ENCODE measurements around the gene TSC2. TPM values are rescaled to one million over a fixed set of nuclear protein-coding genes. Genes with fewer than 3 reads are reported as not detected.
"Not testable (repeated sequence)": the region's sequence is repeated elsewhere in the genome, so short reads cannot be mapped to it uniquely, and the experiment has no call there.

Gene TSC2
- total RNA-seq, 3 donors from 2014 or later (not counting 1 experiment from before 2014, with no cell fraction given) = 135 to 197 (median 161) TPM

GRCh38 chr16:2114225-2114624, 66.4 kb downstream of the TSC2 start:
- H3K4me3 ChIP-seq (ENCODE audit: low read length); H3K9me3 Mint-ChIP-seq; H3K4me3 Mint-ChIP-seq; H3K27ac ChIP-seq (ENCODE audit: low read length); H3K9me3 ChIP-seq (ENCODE audit: control insufficient read depth, insufficient read depth, low read length); H3K4me1 ChIP-seq (ENCODE audit: control insufficient read depth, insufficient read depth, low read length); H3K27me3 Mint-ChIP-seq (ENCODE audit: low read depth in 2 of 2); ATAC-seq; DNase-seq; H3K27me3 ChIP-seq (ENCODE audit: control insufficient read depth, insufficient read depth, low read length); H3K36me3 Mint-ChIP-seq; H3K27ac Mint-ChIP-seq; H3K36me3 ChIP-seq (ENCODE audit: control insufficient read depth, insufficient read depth, low read length); H3K4me1 Mint-ChIP-seq; intact Hi-C loops (cut with micrococcal nuclease): not testable (repeated sequence)
- 95% methylated on average over 26 of the region's 26 CpGs for WGBS (ENCODE audit: insufficient coverage)

DNA sequence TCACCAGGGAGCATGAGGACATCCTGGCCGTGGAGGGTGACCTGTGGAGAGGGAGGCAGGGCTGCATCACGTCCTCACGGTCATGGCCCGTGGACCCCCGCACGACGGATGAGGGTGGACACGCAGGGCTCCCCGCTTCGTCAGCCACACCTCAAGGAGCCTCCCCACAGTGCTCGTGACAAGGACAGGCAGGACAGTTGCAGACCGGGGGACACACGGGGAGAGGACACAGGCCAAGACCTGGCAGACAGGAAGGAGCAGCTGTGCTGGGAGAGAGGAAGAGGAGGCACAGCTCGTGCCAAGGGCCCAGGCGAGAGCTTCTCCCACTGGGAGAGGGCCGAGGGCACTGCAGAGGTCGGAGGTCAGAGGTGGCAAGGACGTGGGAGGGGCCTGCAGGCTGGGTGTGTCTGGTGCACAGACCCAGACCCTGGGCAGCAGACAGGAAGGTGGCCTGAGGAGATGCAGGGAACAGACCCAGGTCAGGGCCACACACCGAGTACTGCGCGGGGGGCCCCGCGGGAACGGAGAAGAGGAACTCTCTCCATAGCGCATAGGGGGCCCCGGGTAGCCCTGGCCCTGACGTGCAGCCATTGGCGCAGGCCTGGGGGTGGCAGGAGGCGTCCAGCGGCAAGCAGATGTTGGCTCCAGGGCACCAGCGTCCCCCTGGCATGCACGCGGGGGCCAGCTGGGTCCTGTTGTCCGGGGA, 67.3 kb downstream of the TSC2 start:
- H3K36me3 ChIP-seq (ENCODE audit: control insufficient read depth, insufficient read depth, low read length); H3K4me1 Mint-ChIP-seq; DNase-seq; H3K4me3 ChIP-seq (ENCODE audit: low read length); H3K9me3 Mint-ChIP-seq; H3K27me3 Mint-ChIP-seq (ENCODE audit: low read depth in 2 of 2); ATAC-seq; H3K9me3 ChIP-seq (ENCODE audit: control insufficient read depth, insufficient read depth, low read length); H3K4me3 Mint-ChIP-seq; intact Hi-C loops (cut with micrococcal nuclease); H3K27ac ChIP-seq (ENCODE audit: low read length); H3K4me1 ChIP-seq (ENCODE audit: control insufficient read depth, insufficient read depth, low read length); H3K36me3 Mint-ChIP-seq; H3K27me3 ChIP-seq (ENCODE audit: control insufficient read depth, insufficient read depth, low read length); H3K27ac Mint-ChIP-seq: not testable (repeated sequence)
- 96% methylated on average over 26 of the region's 34 CpGs for WGBS (ENCODE audit: insufficient coverage)

GRCh38 chr16:2115591-2115973, 67.8 kb downstream of the TSC2 start:
- H3K36me3 ChIP-seq (ENCODE audit: control insufficient read depth, insufficient read depth, low read length) = no peaks in the 10 kb centered on the region
- WGBS (ENCODE audit: insufficient coverage) = 100% methylated on average over 6 of the region's 13 CpGs
- ATAC-seq = no peak

GRCh38 chr16:2116428-2116827, 68.6 kb downstream of the TSC2 start:
- H3K36me3 ChIP-seq (ENCODE audit: control insufficient read depth, insufficient read depth, low read length); H3K9me3 Mint-ChIP-seq; H3K27me3 Mint-ChIP-seq (ENCODE audit: low read depth in 2 of 2); H3K36me3 Mint-ChIP-seq; intact Hi-C loops (cut with micrococcal nuclease); H3K4me3 ChIP-seq (ENCODE audit: low read length); H3K4me1 Mint-ChIP-seq; H3K27ac Mint-ChIP-seq; ATAC-seq; H3K9me3 ChIP-seq (ENCODE audit: control insufficient read depth, insufficient read depth, low read length); H3K27me3 ChIP-seq (ENCODE audit: control insufficient read depth, insufficient read depth, low read length); H3K4me3 Mint-ChIP-seq; H3K27ac ChIP-seq (ENCODE audit: low read length); DNase-seq; H3K4me1 ChIP-seq (ENCODE audit: control insufficient read depth, insufficient read depth, low read length): not testable (repeated sequence)
- WGBS (ENCODE audit: insufficient coverage) = 94% methylated on average over 14 of the region's 24 CpGs

More at GRCh38 chr16:2115591-2115973, 67.8 kb downstream of the TSC2 start:
- no peak for TF ChIP-seq CTCF (IDR thresholded peaks at IDR 0.05)
- H3K4me3 ChIP-seq (ENCODE audit: low read length) = no peak overlapping the region
- DNase-seq = no peak
- no peaks in the 10 kb centered on the region for H3K36me3 Mint-ChIP-seq
- H3K9me3 Mint-ChIP-seq = no peaks in the 10 kb centered on the region
- H3K27ac ChIP-seq (ENCODE audit: low read length) = no peak overlapping the region
- no peaks in the 10 kb centered on the region for H3K27me3 ChIP-seq (ENCODE audit: control insufficient read depth, insufficient read depth, low read length)
- H3K4me1 Mint-ChIP-seq = peaks cover 5% of the 10 kb centered on the region in 2 donors
- no peak overlapping the region for H3K4me3 Mint-ChIP-seq
- H3K9me3 ChIP-seq (ENCODE audit: control insufficient read depth, insufficient read depth, low read length) = no peaks in the 10 kb centered on the region
- no peak overlapping the region for H3K27ac Mint-ChIP-seq
- no peaks in the 10 kb centered on the region for H3K4me1 ChIP-seq (ENCODE audit: control insufficient read depth, insufficient read depth, low read length)
- intact Hi-C loops (cut with micrococcal nuclease) = no loop called here
- H3K27me3 Mint-ChIP-seq (ENCODE audit: low read depth in 2 of 2) = no peaks in the 10 kb centered on the region

DNA sequence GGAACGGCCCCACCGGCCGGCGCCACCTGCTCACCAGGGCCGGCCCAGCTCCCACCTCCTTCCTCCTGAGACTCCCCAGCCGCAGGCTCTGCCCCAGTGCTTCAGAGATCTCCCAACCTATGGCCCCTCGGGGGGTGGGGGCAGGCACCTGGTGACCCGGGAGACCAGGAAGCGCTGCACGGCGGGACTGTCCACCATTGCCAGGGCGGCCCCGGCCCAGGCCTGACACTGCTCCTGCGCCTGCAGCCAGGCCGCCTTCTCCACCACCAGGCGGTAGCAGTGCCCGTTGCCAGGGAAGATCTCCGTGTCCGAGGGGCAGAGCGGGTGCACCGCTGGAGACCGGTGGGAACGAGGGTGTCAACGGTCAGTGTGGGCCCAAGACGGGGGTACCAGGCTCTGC, 69.6 kb downstream of the TSC2 start:
- H3K36me3 ChIP-seq (ENCODE audit: control insufficient read depth, insufficient read depth, low read length); H3K4me3 Mint-ChIP-seq; H3K36me3 Mint-ChIP-seq; ATAC-seq; H3K4me1 ChIP-seq (ENCODE audit: control insufficient read depth, insufficient read depth, low read length); H3K27ac Mint-ChIP-seq; H3K27ac ChIP-seq (ENCODE audit: low read length); H3K4me3 ChIP-seq (ENCODE audit: low read length); H3K27me3 Mint-ChIP-seq (ENCODE audit: low read depth in 2 of 2); H3K9me3 Mint-ChIP-seq; DNase-seq; H3K9me3 ChIP-seq (ENCODE audit: control insufficient read depth, insufficient read depth, low read length); H3K27me3 ChIP-seq (ENCODE audit: control insufficient read depth, insufficient read depth, low read length); H3K4me1 Mint-ChIP-seq; intact Hi-C loops (cut with micrococcal nuclease): not testable (repeated sequence)
- WGBS (ENCODE audit: insufficient coverage) = 95% methylated on average over 12 of the region's 25 CpGs

- H3K36me3 ChIP-seq (ENCODE audit: control insufficient read depth, insufficient read depth, low read length); DNase-seq; H3K27ac Mint-ChIP-seq; H3K36me3 Mint-ChIP-seq; H3K9me3 Mint-ChIP-seq; intact Hi-C loops (cut with micrococcal nuclease); H3K4me3 Mint-ChIP-seq; H3K27ac ChIP-seq (ENCODE audit: low read length); H3K9me3 ChIP-seq (ENCODE audit: control insufficient read depth, insufficient read depth, low read length); ATAC-seq; H3K27me3 Mint-ChIP-seq (ENCODE audit: low read depth in 2 of 2); H3K27me3 ChIP-seq (ENCODE audit: control insufficient read depth, insufficient read depth, low read length); H3K4me1 ChIP-seq (ENCODE audit: control insufficient read depth, insufficient read depth, low read length); H3K4me1 Mint-ChIP-seq; H3K4me3 ChIP-seq (ENCODE audit: low read length): not testable (repeated sequence)
- WGBS (ENCODE audit: insufficient coverage) = 92% methylated on average over 18 of the region's 35 CpGs
Observed at GRCh38 chr16:2117960-2118722, 70.4 kb downstream of the TSC2 start.

- intact Hi-C loops (cut with micrococcal nuclease) = not testable (repeated sequence)
Observed at GRCh38 chr16:2121325-2121724, 73.5 kb downstream of the TSC2 start.

More at GRCh38 chr16:2121325-2121724, 73.5 kb downstream of the TSC2 start:
- H3K27ac ChIP-seq (ENCODE audit: low read length); H3K9me3 Mint-ChIP-seq; H3K9me3 ChIP-seq (ENCODE audit: control insufficient read depth, insufficient read depth, low read length); H3K36me3 Mint-ChIP-seq; H3K4me3 ChIP-seq (ENCODE audit: low read length); H3K27me3 ChIP-seq (ENCODE audit: control insufficient read depth, insufficient read depth, low read length); H3K36me3 ChIP-seq (ENCODE audit: control insufficient read depth, insufficient read depth, low read length); H3K27me3 Mint-ChIP-seq (ENCODE audit: low read depth in 2 of 2); H3K4me3 Mint-ChIP-seq: not testable (repeated sequence)
- DNase-seq (peak in 1 of 2 donors; percentile 59), ATAC-seq (peak in 1 of 3 donors; percentile 43)
- 55% methylated on average over 6 of the region's 9 CpGs for WGBS (ENCODE audit: insufficient coverage)
- Mint-ChIP-seq H3K4me1 (peaks cover 11 to 16% of the 10 kb centered on the region in 2 donors), H3K27ac (peak overlapping the region in 1 of 2 donors; percentile 14)
- peaks cover 10% of the 10 kb centered on the region for H3K4me1 ChIP-seq (ENCODE audit: control insufficient read depth, insufficient read depth, low read length)
